Psoas muscle (tissue), 8 donors: ENCODE data around the gene CNKSR3. TPM values are rescaled to one million over a fixed set of nuclear protein-coding genes. Genes with fewer than 3 reads are reported as not detected.

Experiments
- ATAC-seq, 4 donors: fragments of 200-7000 bp; cut with Tn5 transposase; one replicate each; pipeline ENCODE4 v1.9.1; 2020; ENCODE audit warnings: moderate library complexity in 3 of 4, mild to moderate bottlenecking in 2 of 4
- DNase-seq, 2 donors: peaks; one replicate each; pipeline ENCODE4 v3.0.0-alpha.2; 2020
- H3K27ac ChIP-seq: fragments of 200-600 bp; one replicate; pipeline ENCODE4 v1.8.0; 2022
- H3K27me3 ChIP-seq, 3 donors: fragments of 200-600 bp in 1 of 3; one replicate each; pipeline versions ENCODE4 v1.6.1 to v1.8.0; 2013 to 2022; ENCODE audit warnings: low read length in 2 of 3, mild to moderate bottlenecking in 2 of 3, moderate library complexity in 1 of 3; ENCODE audit not compliant: insufficient read depth in 3 of 3
- H3K36me3 ChIP-seq, 2 donors: fragments of 200-600 bp in 1 of 2; one replicate each; pipeline versions ENCODE4 v1.6.1 to v1.8.0; 2013 to 2022; ENCODE audit warnings: low read depth in 1 of 2, mild to moderate bottlenecking in 1 of 2, moderate library complexity in 1 of 2; ENCODE audit not compliant: insufficient read depth in 1 of 2
- H3K4me1 ChIP-seq: fragments of 200-600 bp; one replicate; pipeline ENCODE4 v1.8.0; 2022
- H3K4me3 ChIP-seq: fragments of 200-600 bp; one replicate; pipeline ENCODE4 v1.8.0; 2022; ENCODE audit warnings: mild to moderate bottlenecking
- H3K9me3 ChIP-seq: fragments of 200-600 bp; one replicate; pipeline ENCODE4 v1.8.0; 2022
- CTCF ChIP-seq: fragments of 200-600 bp; IDR thresholded peaks from one replicate; pipeline ENCODE4 v1.8.0; 2022; ENCODE audit warnings: antibody characterized with exemption
- WGBS, 3 donors: extraction: QIAGEN DNeasy Blood & Tissue Kit; methylation state at CpG; one replicate each; pipeline versions ENCODE4 v1.1.6 to v1.1.7; 2013; 5-methylcytosine and 5-hydroxymethylcytosine counted together
- intact Hi-C, 2 donors: fragments of 100-400 bp; cut with DNase I; formaldehyde crosslinking; loops; one replicate each; pipeline versions ENCODE4 v1.11.0 to v1.14.2; 2022
- polyA plus RNA-seq, 3 donors: library from polyadenylated mRNA; stranded (reverse); fragments of 200-250 nt; gene quantifications; one replicate each; pipeline ENCODE4 v1.2.3, GENCODE V29; 2013
- total RNA-seq, 4 donors: library from RNA; stranded (reverse); fragmentation: NEBNext Ultra II Directional in 2 of 4; extraction: Animal tissue kit (Norgen Biotek cat#: 25700) in 2 of 4; gene quantifications; one replicate each; pipeline versions ENCODE4 v1.2.1 to v1.2.4, GENCODE V29; 2021 to 2023
- donor health status: healthy with polysubstance abuse.
- donor health status: DM: no; HTN: no; CAD: no; lungs with moderate emphysema.
- donor health status: Bipolar disorder and iron deficiency.
- donor health status: healthy.
- donor health status: DM: yes; HTN: yes; CAD: no.
- donor health status: DM: no; HTN: no; CAD: no.
- donor health status: DM: no; HTN: no; CAD: no.
- donor health status: DM: yes; HTN: yes; CAD: no.

Gene CNKSR3
- total and polyA plus RNA-seq, 7 donors: 0.90 to 4.7 (median 2.3) TPM

DNA sequence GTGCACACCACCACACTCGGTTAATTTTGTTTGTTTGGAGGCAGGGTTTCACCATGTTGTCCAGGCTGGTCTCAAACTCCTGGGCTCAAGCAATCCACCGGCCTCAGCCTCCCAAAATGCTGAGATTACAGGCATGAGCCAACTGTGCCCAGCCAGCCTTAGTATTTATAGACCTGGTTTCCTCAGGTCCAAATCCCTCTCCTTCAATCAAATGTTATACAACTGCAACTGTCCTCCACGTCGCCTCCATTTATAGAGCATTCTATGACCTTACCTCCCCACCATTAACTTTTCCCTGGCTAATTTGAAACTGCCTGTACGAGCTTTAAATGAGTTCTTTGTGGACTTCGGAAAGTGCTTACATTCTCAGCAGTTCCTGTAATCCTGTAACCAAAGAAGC, 114.6 kb downstream of the CNKSR3 start:
- Histone ChIP-seq H3K9me3 (no peaks in the 10 kb centered on the region), H3K4me1 (no peaks in the 10 kb centered on the region), H3K27me3 (no peaks in the 10 kb centered on the region), H3K27ac (no peak overlapping the region), H3K4me3 (no peak overlapping the region), H3K36me3 (peaks cover 0 to 4% of the 10 kb centered on the region in 2 donors)
- DNase-seq (no peak), ATAC-seq (no peak)
- whole genome bisulfite sequencing, 3 donors: 45 to 54% (median 47%) methylated on average over 6 of the region's 6 CpGs
- TF ChIP-seq CTCF: no peak
- intact Hi-C loops: no loop called here

GRCh38 chr6:154395316-154395715, 115.2 kb downstream of the CNKSR3 start:
- no peak for ATAC-seq
- Histone ChIP-seq H3K4me1 (no peaks in the 10 kb centered on the region), H3K9me3 (no peaks in the 10 kb centered on the region), H3K27ac (no peak overlapping the region), H3K36me3 (peaks cover 0 to 3% of the 10 kb centered on the region in 2 donors), H3K4me3 (no peak overlapping the region), H3K27me3 (no peaks in the 10 kb centered on the region)
- DNase-seq: no peak
- no peak for TF ChIP-seq CTCF
- intact Hi-C loops: no loop called here

DNA sequence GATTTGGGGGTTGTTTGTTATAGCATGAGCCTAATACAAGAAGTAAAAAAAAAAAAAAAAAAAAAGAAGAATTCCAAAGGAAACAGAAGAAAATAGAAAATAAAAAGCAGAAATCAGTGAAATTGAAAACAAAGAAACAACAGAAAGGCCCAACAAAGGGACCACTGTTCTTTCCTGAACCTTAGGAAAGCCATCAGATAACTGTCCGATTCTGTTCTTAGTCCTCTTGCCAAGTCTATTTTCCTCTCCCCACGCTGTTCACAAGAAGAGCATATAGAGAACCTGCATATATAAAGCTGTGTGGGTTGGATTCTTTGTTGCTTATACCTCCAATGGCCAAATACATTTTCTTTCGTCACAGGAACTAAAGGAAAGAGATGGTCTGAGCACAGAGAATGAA, 115.9 kb downstream of the CNKSR3 start:
- ATAC-seq: no peak
- WGBS, 3 donors: 66 to 76% (median 75%) methylated on average over 3 of the region's 3 CpGs
- intact Hi-C loops: no loop called here

GRCh38 chr6:154390034-154390433, 120.5 kb downstream of the CNKSR3 start:
- no peak for DNase-seq
- intact Hi-C loops: no loop called here
- WGBS, 3 donors: 88 to 89% (median 89%) methylated on average over 1 of the region's 1 CpG

More for the DNA sequence above, 115.9 kb downstream of the CNKSR3 start:
- no peak overlapping the region for H3K4me3 ChIP-seq
- H3K27ac ChIP-seq: no peak overlapping the region
- H3K4me1 ChIP-seq: no peaks in the 10 kb centered on the region
- no peaks in the 10 kb centered on the region for H3K36me3 ChIP-seq
- no peak for TF ChIP-seq CTCF
- H3K9me3 ChIP-seq: peaks cover 2% of the 10 kb centered on the region
- H3K27me3 ChIP-seq: no peaks in the 10 kb centered on the region
- no peak for DNase-seq

More at GRCh38 chr6:154390034-154390433, 120.5 kb downstream of the CNKSR3 start:
- H3K9me3 ChIP-seq: peaks cover 13% of the 10 kb centered on the region
- no peak for TF ChIP-seq CTCF
- H3K4me1 ChIP-seq: no peaks in the 10 kb centered on the region
- no peaks in the 10 kb centered on the region for H3K27me3 ChIP-seq
- H3K27ac ChIP-seq: no peak overlapping the region
- H3K36me3 ChIP-seq: no peaks in the 10 kb centered on the region
- no peak overlapping the region for H3K4me3 ChIP-seq
- ATAC-seq: no peak
